Ammon's horn (tissue), 1 donor: Measurements from ENCODE around the gene MACROD2.

Experiments
- DNase-seq: peaks from one replicate; pipeline ENCODE4 v3.0.0-alpha.2; 2016; ENCODE audit warnings: low spot score

The MACROD2 gene

DNA sequence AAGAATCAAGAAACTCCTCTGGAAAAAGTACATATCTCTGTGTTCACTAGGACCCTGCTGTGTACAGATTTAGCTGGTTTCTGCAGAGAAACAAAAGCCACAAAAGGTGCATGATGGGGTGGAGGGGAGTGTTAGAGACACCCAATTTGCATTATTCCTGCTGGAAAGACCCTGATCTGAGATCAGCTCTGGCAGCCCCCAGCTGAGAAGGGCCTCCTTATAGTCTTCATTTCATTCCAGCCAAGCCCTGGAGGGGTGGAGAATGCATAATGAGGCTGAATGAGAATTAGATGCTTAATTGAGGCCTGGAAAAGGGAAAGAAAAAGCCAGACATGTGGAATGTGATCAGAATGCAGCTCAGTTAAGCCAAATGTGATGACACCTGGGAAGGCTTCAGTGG lies 2032.4 kb downstream of the MACROD2 start:
- no peak for DNase-seq

DNA sequence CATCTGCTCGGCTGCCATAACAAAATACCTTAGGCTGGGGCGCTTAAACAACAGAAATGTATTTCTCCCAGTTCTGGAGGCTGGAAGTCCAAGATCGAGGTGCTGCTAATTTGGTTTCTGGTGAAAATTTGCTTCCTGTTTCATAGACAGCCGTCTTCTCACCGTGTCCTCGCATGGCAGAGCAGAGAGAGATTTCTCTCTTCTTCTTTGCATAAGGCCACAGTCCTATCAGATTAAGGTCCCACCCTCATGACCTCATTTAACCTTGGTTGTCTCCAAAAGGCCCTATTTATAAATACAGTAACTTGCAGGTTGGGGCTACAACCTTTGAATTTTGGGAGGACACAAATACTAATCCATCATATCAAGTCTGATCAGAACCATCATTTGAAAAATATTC lies 2033.6 kb downstream of the MACROD2 start:
- DNase-seq: no peak

DNA sequence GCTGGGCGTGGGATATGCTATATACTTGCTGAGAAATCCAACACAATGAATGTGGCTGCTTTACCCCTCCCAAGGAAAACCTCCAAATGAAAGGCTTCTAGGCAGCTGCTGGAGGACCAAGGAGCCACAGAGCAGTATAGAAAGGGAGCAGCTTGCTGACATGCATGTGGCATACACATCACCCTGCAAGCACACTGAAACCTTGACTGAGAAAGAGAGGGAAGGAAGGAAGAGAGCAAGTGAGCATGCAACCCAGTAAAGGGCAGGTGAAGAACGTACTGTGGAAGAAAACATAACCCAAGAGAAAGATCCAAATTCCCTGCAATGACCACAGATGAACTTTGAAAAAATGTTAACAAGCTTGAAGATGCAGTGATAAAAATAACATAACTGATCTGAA lies 2034.9 kb downstream of the MACROD2 start:
- no peak for DNase-seq

DNA sequence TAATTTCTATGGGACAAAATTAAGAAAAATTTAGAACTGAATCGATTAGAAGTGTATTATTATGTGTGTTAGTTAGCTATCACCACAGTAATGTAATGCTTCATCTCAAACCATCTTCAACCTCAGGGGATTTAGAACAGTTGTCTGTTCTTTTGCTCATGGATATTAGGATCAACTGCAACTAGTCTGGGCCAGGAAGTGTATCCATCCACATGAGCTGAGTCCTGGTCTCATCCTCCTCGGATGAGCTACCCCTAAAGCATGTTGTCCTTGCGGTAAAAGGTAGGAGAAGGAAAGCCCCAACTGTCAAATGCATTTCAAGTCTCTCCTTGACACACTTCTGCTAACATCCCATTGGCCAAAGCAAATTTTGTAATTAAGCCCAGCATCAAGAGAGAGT lies 2040.3 kb downstream of the MACROD2 start:
- no peak for DNase-seq

DNA sequence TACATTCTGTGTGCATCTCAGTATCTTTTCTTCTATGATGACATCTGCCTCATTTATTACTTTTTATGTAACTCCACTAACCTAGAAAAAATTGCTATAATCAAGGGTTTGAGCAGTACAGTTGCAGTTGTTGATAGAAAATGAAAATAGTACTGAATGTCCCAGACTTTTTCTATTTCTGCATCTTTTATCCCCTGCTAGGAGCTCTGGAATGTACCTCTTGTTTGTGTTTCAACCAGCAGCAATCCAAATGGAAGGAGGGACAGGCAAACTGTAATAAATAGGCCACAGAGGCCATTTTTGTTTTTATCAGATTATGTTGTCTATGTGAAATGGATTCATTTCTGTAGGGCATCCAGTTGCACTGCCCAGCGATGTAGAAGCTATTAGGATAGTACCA lies 2041.0 kb downstream of the MACROD2 start:
- DNase-seq: no peak

DNA sequence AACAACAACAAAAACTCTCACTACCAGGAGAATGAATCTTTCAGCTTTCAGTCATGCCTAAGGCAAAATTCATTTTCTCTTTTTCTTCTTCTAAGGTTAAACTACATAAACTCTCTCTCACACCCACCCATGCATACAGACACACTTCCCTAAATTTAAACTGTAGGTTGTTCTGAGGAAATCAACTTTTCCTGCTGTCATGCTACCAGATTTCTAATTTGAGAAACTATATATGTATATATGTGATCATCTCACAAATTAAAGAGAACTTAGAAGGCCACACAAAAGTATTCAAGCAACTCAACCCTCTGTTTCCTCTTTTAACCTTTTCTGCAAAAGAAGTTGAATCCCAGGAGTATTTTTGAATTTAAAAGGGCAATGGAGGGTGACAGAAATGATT lies 2045.4 kb downstream of the MACROD2 start:
- DNase-seq: no peak

DNA sequence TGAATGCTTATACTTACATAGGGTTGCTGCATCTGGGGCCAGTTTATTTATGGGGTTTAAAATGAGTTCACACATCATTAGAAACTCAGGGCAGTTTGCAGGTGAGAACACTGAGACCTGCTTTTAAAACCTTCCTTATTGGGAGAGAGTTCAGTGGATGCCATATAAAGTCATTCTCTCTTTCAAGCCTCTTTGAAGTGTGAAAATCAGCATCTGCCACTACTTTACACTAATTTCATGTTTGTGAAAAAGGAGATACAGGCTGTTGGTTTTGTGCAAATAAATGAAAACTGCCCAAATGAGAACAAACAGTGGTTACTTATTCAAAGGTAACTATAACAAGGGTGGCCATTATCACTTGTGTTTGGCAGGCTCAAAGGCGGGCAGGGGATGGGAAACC lies 2047.4 kb downstream of the MACROD2 start:
- no peak for DNase-seq

DNA sequence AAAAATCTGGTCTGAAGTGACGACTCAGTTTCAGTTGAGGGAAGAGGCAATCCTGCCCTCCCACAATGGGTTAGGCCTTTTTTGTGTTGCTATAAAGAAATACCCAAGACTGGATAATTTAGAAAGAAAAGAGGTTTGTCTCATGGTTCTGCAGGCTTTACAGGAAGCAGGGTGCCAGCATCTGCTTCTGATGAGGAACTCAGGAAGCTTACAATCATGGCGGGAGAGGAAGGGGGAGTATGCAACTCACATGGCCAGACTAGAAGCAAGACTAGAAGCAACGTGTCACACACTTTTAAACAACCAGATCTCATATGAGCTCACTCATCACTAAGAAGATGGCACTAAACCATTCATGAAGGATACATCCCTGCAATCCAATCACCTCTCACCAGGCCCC lies 2048.6 kb downstream of the MACROD2 start:
- DNase-seq: no peak

DNA sequence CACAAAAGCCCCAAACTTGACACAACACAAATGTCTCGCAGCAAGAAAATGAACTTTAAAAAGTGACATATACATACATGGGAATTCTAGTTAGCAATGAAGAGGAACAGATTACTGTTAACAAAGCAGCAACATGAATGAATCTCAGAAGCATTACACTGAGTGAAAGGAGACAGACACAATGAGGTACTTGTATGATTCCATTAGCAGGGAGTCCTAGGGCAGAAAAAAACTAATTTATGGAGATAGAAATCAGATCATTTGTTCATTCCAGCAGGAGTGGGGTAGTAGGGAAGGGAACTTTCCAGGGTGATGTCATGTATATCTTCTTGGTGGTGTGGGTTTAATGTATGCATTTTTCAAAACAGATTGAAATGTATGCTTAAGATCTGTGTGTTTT lies 2053.6 kb downstream of the MACROD2 start:
- no peak for DNase-seq

DNA sequence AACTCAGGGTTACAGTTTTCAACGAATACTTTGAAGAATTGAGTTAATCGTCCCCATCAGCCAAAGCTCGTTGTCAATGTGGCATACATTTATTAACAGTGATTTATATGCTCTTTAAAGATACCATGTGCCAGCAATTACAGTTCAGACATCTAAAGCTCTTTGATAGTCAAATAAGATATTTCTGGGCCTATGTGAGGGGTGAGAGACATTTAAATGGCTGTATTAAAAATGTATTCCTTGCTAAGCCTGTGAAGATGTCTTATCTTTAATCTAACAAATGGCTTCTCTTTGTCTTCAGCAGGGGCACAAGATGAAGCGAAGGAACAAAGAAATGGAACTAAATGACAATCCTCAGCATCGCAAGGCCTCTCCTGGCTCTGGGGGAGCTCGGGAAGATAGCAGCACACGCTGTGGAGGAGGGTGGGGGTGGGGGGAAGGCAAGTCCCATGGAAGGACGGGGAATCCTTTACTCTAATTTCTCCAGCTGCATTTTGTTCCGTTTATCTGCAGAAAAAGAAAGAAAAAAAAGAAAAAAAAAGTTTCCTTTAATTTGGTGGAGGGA lies 2054.3 kb downstream of the MACROD2 start:
- no peak for DNase-seq

DNA sequence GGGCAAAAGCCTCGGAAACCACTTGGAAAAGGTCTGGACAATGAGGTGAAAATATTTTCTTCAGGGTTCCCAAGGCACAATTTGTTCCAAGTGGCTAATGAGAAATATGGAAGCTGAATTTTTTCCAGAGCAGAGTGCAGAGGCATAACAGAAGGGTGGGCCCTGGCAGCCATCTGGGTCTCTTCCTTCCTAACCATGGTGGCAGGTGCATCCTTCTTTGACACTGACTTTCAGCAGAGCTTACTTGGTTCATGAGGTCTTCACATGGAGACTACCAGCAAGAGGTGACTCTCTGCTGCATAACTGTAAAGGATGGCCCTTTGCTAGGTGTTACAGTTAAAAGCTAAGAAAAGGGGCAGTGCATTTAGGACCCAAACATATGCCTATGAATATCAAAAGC lies 2055.1 kb downstream of the MACROD2 start:
- no peak for DNase-seq

DNA sequence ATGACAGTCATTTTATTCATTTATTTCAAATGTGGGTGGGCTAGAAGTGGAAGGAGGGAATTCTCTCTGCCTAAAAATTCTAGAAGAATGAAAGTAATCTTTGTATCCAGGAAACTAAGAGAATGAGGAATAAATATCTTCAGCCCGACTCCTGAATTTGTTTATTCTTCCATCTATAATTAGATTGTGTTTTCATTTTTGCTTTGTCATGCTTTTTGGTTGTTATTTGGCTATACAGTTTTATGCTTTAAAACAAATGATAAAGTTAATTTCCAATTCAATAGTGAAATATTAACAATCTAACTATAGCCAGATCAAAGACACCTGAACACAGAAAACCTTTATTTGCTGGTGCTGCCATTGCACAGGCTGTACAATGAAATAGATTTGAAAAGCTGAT lies 2056.7 kb downstream of the MACROD2 start:
- DNase-seq: no peak

DNA sequence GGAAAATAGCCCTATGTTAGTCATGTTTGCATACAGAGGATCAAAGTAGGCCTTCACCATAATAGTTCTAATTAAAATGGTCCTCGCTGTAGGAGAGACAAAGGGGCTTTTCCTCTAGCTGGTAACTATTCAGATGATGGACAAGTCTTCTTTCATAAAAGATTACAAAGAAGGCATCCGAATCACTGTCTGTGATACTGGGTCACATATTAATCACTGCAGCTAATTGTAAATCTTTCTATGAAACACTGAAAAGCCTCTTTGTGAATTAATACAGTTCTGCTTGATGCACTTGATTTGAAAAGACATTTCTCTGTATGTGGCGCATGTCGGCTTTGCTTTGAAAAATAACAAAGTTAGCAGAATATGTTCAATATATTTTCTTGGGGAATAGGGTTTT lies 2057.1 kb downstream of the MACROD2 start:
- peak; percentile 14 for DNase-seq

DNA sequence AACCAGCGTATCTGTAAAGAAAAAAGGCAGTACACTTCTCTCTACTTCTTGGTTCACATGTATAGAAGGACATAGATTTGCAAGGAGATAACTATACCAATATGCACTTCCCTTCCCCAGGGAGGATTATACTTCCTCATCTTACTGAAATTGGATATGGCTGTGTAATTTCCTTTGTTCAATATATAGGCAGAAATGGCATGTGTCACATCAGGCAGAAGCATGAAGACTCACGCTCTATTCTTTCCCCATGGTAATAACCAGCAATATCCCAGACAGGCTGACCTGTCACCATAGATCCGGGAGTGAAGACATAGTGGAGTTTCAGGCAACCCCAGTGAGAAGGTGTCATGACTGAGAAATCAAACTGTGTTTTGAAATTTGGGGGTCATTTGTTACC lies 2059.7 kb downstream of the MACROD2 start:
- no peak for DNase-seq

DNA sequence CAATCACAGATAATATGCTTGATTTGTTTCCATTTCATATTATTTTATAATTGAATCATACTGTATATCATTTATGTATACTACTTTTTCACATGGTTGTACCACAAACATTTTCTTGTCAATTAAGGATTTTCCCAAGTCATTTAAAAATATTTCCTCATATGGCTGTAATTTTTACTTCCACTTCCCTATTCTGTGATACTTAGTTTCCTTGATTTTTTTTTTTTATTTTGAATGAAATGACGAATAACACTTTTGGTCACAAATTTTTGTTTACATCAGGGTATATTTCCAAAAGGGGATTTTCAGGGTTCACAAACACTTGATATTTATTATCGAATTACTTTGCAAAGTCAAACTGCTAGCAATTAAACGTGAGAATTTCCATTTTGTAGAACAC lies 2062.3 kb downstream of the MACROD2 start:
- no peak for DNase-seq

DNA sequence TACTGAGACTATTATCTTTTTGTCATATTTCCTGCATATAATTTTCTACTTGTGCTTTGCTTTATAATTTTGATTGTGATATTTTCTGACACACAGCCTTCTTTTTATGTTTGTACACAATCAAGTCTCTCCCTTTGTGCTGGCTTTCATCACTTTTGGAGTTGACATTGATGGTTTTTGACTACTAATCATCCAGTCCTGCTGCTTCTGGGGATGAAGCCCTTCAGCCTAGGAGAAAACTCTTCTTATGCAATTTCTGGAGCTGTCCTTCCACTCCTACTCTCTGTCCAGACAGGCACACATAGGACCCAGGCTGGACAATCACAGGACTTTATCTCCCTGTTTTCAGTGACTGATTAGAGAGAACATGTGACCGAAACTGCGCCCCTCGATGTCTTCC lies 2063.0 kb downstream of the MACROD2 start:
- DNase-seq: no peak

DNA sequence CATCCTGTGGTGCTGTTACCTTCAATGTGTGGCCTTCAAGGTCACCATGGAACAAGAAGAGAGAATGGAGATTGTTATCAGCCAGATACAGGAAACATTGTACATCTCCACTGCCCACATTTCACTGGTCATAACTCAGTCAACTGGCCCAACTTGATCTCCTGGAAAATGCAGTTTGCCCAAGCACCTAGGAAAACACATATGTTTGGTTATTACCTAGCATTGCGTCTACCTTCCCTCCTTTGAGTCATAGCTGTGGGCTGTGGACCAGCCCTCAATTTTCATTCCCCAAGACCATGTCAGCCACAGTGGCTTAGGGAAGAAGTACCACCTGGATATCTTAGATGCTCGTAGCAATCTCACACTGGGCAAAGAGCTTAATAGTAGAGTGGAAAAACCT lies 2064.5 kb downstream of the MACROD2 start:
- no peak for DNase-seq

DNA sequence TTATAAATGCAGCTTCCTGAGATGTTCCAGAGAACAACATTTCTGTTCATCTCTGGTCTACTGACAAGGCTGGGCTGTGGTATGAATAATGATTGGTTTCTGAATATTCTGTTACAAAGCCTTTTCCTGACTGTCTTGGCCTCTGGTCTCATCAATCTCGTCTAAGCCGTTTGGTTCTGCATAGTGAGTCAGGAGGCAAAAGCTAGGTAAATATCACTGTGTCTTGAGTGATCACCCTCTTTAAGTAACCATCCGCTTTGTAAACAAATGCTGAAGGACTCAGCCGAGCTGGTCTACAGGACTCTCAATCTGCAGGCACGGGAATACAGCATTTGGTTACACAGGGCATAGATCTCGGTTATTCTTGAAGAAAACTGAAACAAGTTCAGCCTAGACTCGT lies 2066.0 kb downstream of the MACROD2 start:
- no peak for DNase-seq

DNA sequence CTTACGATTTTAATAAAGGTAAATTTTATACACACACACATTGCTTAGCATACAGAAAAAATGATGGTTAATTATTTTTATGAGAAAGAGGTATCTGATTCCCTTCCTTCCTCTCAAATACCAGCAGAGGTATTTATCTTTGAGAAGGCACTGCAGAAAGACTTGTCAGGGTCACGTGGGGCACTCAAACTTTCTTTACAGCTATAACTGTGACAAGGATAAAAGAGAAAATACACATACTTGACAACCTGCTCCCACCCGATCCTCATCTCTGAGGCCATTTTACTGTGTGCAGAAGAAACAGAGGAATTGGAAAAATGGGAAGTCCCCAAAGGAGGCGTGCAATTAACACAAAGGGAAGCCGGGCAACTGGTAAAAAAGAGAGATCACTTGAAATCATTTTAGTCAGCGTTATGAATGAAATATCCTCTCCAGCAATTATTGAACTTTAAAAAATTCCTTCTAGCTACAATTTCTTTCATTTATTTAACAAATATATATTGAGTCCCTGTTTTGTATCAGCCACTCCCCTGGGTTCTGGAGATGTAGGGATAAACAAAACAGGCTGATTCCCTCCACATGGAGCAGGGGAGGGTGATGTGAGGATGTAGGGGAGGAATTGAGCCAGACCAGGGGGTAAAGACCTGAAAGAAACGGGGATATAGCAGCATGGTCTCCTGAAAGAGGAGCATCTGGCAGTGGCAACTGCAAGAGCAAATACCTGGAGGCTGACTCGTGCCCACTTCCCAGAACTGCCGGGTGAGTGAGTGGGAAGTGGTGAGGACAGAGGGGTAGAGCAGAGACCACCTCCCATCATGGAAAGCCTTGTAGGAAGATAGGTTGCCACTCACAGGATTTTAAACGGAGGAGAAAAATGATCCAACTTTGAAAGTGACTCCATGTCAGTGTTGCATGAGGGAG lies 2067.6 kb downstream of the MACROD2 start:
- no peak for DNase-seq

DNA sequence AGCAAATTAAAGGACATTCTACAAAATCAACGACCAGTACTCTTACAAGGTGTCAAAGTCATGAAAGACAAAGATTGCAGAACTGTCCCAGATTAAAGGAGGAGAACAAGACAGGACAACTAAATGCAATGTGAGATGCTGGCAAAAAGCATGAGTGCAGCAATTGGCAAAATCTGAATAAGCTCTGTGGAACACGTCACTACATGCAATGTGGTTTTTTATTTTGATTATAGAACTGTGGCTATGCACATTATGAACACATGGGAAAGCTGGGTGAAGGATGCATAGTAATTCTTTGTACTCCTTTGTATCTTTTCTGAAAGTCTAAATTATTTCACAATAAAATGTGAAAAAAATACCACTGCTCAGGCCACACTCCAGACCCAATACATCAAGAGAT lies 2068.6 kb downstream of the MACROD2 start:
- DNase-seq: no peak

DNA sequence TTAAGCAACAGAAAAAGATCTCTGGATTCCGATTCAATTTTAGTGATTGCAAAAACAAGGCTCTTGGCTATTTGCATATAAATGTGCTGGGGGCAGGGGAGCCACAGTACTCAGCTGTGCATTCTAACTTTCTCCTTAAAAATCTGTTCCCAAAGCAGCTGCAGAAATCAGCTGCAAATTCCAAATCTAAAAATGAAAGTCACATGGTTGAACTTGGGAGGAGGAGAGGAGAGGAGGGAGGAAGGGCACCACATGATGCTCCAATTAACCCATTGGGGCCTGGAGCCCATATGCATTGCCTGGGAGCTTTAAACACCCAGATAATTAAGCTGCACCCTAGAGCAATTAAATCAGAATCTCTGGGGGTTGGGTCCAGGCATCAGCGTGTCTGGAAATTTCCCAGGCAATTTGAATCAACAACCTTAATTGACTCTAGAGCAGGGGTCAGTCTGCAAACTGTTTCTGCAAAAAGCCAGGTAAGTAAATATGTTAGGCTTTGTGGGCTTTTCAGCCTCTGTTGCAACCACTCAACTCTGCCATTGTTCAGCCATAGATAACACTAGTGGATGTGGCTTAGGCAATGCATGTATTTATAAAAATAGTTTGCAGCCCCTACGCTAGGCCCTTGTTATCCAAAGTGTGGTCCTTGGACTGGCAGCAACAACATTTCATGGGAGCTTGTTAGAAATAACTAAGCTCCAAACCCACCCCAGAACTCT lies 2069.8 kb downstream of the MACROD2 start:
- peak; percentile 24 for DNase-seq

DNA sequence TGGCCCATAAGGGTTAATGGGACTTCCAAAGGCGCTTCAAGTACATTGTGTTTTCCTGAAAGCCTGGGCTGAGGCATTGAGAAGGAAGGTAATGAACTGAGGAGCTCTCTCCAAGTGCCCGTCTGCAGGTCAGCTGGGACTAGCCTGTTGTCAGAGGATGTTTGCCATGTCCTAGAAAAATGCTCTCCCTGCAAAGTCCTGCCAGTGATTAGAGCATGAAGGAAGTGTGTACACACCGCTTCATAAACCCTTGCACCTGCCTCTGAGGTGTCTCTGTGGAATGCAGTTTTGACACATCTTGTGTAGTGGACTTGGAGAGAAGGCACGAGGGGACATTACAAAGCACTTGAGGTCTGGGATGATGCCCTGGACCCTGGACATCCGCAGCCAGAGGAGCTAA lies 2071.3 kb downstream of the MACROD2 start:
- no peak for DNase-seq

DNA sequence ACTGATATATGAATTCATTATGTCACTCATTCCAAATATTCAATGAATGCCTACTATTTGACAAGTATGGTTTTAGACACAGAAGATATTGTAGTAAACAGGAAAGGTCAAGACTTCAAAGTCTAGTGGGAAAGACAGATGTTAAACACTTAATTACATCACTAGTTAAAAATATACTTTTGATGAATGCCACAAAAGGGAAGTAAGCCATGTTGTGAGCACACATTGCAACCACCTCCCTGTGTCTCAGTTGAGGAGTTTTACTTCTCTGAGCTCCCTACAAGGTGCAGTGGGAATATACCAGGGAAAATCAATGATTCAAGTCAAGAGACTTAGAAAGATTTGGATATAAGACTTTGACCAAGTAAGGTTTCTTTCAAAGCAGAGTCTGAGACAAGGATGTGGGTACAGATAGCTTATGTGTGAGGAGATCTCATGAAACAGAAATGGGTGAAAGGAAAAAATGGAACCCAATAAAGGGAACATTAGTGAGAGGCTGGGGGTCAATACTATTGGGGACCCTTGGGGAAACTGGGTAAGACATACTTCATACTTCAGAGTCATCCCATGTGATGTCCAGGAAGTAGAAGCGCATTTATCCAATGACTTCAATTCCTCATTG lies 2074.2 kb downstream of the MACROD2 start:
- no peak for DNase-seq
